Gastroesophageal sphincter (tissue), 3 donors: ENCODE measurements around the gene HOMEZ.

Experiments
- EP300 ChIP-seq: sonication (generic); formaldehyde crosslinking; IDR thresholded peaks from one replicate; pipeline ENCODE4 v1.6.1; 2017; ENCODE audit warnings: antibody characterized with exemption, mild to moderate bottlenecking
- POLR2A ChIP-seq, 2 donors: fragments of 450-650 bp; IDR thresholded peaks; one replicate each; pipeline ENCODE4 v1.6.1; 2017; ENCODE audit warnings: antibody characterized with exemption in 2 of 2, mild to moderate bottlenecking in 2 of 2, moderate library complexity in 1 of 2
- POLR2AphosphoS5 ChIP-seq: sonication (generic); formaldehyde crosslinking; IDR thresholded peaks from one replicate; pipeline ENCODE4 v1.6.1; 2017; ENCODE audit warnings: antibody characterized with exemption
- TF ChIP-seq, protein P1 (sequence below), 4 experiments: fragments of 200-600 bp in 2 of 4; fragments of 450-650 bp in 2 of 4; sonication (generic) in 1 of 4; IDR thresholded peaks; one replicate each; pipeline ENCODE4 v1.5.1; 2017 to 2019; ENCODE audit warnings: antibody characterized with exemption in 4 of 4, mild to moderate bottlenecking in 2 of 4, moderate library complexity in 2 of 4

DNA sequence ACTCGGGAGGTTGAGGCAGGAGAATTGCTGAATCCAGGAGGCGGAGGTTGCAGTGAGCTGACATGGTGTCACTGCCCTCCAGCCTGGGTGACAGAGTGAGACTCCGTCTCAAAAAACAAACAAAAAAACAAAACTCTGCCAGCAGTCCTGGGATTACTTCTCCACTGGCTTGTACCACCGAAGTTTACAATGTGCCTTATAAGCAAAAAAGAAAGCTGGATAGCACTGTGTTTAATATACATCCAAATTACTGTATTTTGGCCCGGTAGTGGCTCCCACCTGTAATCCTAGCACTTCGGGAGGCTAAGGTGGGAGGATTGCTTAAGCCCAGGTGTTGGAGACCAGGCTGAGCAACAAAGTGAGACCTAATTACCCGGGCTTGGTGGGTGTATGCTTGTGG is 16.7 kb downstream of the HOMEZ start:
- TF ChIP-seq, protein P1, sequence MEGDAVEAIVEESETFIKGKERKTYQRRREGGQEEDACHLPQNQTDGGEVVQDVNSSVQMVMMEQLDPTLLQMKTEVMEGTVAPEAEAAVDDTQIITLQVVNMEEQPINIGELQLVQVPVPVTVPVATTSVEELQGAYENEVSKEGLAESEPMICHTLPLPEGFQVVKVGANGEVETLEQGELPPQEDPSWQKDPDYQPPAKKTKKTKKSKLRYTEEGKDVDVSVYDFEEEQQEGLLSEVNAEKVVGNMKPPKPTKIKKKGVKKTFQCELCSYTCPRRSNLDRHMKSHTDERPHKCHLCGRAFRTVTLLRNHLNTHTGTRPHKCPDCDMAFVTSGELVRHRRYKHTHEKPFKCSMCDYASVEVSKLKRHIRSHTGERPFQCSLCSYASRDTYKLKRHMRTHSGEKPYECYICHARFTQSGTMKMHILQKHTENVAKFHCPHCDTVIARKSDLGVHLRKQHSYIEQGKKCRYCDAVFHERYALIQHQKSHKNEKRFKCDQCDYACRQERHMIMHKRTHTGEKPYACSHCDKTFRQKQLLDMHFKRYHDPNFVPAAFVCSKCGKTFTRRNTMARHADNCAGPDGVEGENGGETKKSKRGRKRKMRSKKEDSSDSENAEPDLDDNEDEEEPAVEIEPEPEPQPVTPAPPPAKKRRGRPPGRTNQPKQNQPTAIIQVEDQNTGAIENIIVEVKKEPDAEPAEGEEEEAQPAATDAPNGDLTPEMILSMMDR (IDR thresholded peaks at IDR 0.05) = no peak
- TF ChIP-seq POLR2A (IDR thresholded peaks at IDR 0.05) = no peak
- no peak for TF ChIP-seq EP300
- no peak for TF ChIP-seq POLR2AphosphoS5
